Cardiac muscle cell (in vitro differentiated cells and primary cell): Measurements from ENCODE around the gene LPP. TPM values are rescaled to one million over a fixed set of nuclear protein-coding genes. Genes with fewer than 3 reads are reported as not detected.

Experiments
- DNase-seq, 2 donors: peaks; one replicate each; pipeline versions ENCODE4 v3.0.0 to v3.0.0-alpha.2; 2010 to 2017; ENCODE audit warnings: low read depth in 1 of 2, low spot score in 1 of 2
- H3K27ac ChIP-seq: fragments of 200-600 bp; sonication (generic); 2 replicates; pipeline ENCODE4 v1.5.1; 2016
- H3K27me3 ChIP-seq: fragments of 200-600 bp; sonication (generic); 2 replicates; pipeline ENCODE4 v1.6.0; 2016; ENCODE audit warnings: control low read depth
- H3K36me3 ChIP-seq: fragments of 200-600 bp; sonication (generic); 2 replicates; pipeline ENCODE4 v1.5.1; 2016; ENCODE audit warnings: control low read depth
- H3K4me1 ChIP-seq: fragments of 200-600 bp; sonication (generic); 2 replicates; pipeline ENCODE4 v1.8.1; 2017; ENCODE audit warnings: low read depth, mild to moderate bottlenecking, mixed run types
- H3K4me3 ChIP-seq: fragments of 200-600 bp; sonication (generic); 2 replicates; pipeline ENCODE4 v1.5.1; 2016; ENCODE audit warnings: mild to moderate bottlenecking
- H3K9me3 ChIP-seq: fragments of 200-600 bp; sonication (generic); 2 replicates; pipeline ENCODE4 v1.5.1; 2017; ENCODE audit warnings: low read depth, mild to moderate bottlenecking, control low read depth
- polyA plus RNA-seq: library from polyadenylated mRNA; unstranded; fragments of >200 nt; fragmentation: Nextera tagmentation; extraction: Ambion mirVana; gene quantifications from 2 replicates; pipeline ENCODE4 v1.2.1, GENCODE V29; 2016
- total RNA-seq: library from RNA; depleted of rRNA; stranded (reverse); fragments of >200 nt; gene quantifications from 2 replicates; pipeline ENCODE4 v1.2.3, GENCODE V29; 2016
- TF ChIP-seq, protein P1 (sequence below): IDR thresholded peaks from 2 replicates; pipeline ENCODE4 v1.5.1; 2012; ENCODE audit warnings: low read depth, mild to moderate bottlenecking, low read length

The LPP gene
- total and polyA plus RNA-seq, 2 experiments from 2014 or later = 21.4 to 45.2 TPM

DNA sequence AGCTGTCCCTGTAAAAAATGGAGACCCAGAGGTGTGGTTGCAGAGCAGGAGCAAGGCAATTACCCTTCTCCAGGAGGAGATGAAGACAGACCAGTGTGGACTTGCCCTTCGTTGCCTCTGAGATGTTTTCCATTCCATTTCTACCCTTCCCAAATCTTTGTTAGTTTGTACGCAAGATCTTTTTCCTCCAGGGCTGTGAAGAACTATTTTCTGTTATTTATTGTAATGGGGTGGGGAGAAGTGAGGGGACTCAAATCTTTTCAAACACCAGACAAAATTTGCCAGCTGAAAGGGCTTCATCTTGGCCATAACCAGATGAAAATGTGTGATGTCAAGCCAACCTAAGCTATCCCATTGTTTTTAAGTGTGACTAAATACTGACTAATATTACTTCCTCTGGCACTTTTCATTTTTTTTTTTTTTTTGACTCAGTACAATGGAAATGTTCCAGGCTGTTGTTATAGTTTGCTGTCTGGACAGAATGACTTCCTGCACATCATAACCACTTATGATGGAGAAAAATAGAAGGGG lies 746.5 kb downstream of the LPP start:
- Histone ChIP-seq H3K4me3 (no peak overlapping the region), H3K9me3 (no peaks in the 10 kb centered on the region), H3K27me3 (no peaks in the 10 kb centered on the region), H3K36me3 (no peaks in the 10 kb centered on the region), H3K27ac (no peak overlapping the region), H3K4me1 (no peaks in the 10 kb centered on the region)
- TF ChIP-seq, protein P1, sequence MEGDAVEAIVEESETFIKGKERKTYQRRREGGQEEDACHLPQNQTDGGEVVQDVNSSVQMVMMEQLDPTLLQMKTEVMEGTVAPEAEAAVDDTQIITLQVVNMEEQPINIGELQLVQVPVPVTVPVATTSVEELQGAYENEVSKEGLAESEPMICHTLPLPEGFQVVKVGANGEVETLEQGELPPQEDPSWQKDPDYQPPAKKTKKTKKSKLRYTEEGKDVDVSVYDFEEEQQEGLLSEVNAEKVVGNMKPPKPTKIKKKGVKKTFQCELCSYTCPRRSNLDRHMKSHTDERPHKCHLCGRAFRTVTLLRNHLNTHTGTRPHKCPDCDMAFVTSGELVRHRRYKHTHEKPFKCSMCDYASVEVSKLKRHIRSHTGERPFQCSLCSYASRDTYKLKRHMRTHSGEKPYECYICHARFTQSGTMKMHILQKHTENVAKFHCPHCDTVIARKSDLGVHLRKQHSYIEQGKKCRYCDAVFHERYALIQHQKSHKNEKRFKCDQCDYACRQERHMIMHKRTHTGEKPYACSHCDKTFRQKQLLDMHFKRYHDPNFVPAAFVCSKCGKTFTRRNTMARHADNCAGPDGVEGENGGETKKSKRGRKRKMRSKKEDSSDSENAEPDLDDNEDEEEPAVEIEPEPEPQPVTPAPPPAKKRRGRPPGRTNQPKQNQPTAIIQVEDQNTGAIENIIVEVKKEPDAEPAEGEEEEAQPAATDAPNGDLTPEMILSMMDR = no peak
- peak in 1 of 2 donors; percentile 83 for DNase-seq

DNA sequence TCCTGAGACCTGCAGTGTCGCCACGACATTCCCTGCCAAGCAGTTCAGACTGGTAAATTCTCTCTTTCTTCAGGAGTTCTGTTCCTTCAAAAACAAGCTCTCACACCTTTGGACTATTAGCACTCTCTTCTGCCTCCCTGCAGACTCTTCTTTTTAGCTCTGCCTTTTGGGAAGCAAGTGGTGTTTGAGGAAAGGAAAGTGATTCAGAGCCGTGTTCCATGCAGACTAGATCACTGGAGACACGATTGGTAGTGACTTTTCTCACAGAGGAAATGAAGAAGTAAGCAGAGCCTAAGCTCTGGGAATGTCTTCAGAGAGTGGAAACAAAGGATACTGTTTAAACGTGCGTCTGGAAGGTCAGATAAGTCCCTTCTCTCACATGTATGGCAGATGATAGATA lies 747.2 kb downstream of the LPP start:
- Histone ChIP-seq H3K36me3 (no peaks in the 10 kb centered on the region), H3K27ac (no peak overlapping the region), H3K4me1 (no peaks in the 10 kb centered on the region), H3K4me3 (no peak overlapping the region), H3K9me3 (no peaks in the 10 kb centered on the region), H3K27me3 (no peaks in the 10 kb centered on the region)
- TF ChIP-seq, protein P1 = no peak
- peak in 1 of 2 donors; percentile 51 for DNase-seq

DNA sequence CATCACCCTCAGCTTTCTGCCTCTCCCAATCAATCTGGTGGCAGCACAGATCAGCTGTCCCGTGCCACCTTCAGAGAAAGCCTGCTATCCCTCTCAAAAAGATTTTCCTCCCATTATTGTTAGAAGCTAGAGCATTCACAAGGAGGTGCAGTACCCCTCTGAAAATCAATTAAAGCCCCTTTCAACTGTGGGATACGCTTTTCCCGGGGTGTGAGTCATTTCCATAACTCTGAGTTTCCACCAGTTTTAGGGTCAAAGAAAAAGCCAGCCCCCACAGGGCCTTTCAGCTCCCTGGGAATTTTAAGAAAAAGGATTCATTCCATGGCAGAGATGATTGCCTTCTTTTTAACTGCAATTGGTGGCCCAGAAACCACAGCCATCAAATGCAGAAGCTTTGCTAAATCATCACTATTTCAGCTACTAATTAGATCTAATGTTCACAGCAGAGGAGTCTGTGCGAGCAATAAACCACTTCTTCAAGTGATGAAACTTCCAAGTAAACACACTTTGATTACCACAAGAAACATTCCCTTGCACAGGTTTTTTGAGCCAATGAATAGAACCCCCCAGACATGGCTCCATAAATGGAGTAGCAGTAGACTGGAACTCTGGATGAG lies 747.8 kb downstream of the LPP start:
- no peak for DNase-seq
- H3K9me3 ChIP-seq = no peaks in the 10 kb centered on the region
- no peak overlapping the region for H3K4me3 ChIP-seq
- TF ChIP-seq, protein P1 = no peak
- no peaks in the 10 kb centered on the region for H3K36me3 ChIP-seq
- no peak overlapping the region for H3K27ac ChIP-seq
- H3K27me3 ChIP-seq = no peaks in the 10 kb centered on the region
- H3K4me1 ChIP-seq = no peaks in the 10 kb centered on the region

GRCh38 chr3:188904670-188905069 lies 750.7 kb downstream of the LPP start:
- H3K9me3 ChIP-seq = no peaks in the 10 kb centered on the region
- H3K4me1 ChIP-seq = no peaks in the 10 kb centered on the region
- TF ChIP-seq, protein P1 = no peak
- H3K4me3 ChIP-seq = no peak overlapping the region
- DNase-seq = peak; percentile 10 to 80
- H3K27me3 ChIP-seq = no peaks in the 10 kb centered on the region
- no peak overlapping the region for H3K27ac ChIP-seq
- H3K36me3 ChIP-seq = no peaks in the 10 kb centered on the region

DNA sequence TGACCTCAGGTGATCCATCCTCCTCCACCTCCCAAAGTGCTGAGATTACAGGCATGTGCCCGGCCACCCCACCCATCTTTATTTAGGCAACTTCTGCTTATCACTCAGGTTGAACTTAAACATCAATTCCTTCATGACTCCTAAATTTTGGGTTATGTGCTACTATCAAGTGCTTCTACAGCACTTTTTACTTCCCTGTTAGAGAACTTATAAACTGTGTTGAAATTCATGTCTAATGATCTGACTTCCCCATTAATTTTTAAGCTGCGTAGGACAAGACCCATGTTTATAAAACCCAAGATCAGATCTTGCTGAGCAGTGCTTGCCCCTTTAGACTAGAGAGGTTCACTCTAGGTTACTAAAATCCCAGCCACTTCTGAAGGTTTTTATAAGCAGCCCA lies 751.6 kb downstream of the LPP start:
- Histone ChIP-seq H3K36me3 (no peaks in the 10 kb centered on the region), H3K9me3 (no peaks in the 10 kb centered on the region), H3K4me1 (no peaks in the 10 kb centered on the region), H3K27ac (no peak overlapping the region), H3K4me3 (no peak overlapping the region), H3K27me3 (no peaks in the 10 kb centered on the region)
- no peak for DNase-seq
- TF ChIP-seq, protein P1 = no peak
